ENCODE measurements around the gene SYCP2L. TPM values are rescaled to one million over a fixed set of nuclear protein-coding genes. Genes with fewer than 3 reads are reported as not detected.

The SYCP2L gene
- total RNA-seq, 1 donor from 2014 or later: 0.32 TPM

- Histone ChIP-seq H3K9me3 (peaks cover 0 to 6% of the 10 kb centered on the region in 2 donors), H3K27me3 (no peaks in the 10 kb centered on the region), H3K4me3 (no peak overlapping the region), H3K36me3 (no peaks in the 10 kb centered on the region), H3K4me1 (no peaks in the 10 kb centered on the region), H3K27ac (no peak overlapping the region)
- intact Hi-C loops (cut with DNase I): loop anchor here (5.0 to 10.0 kb wide), 3 partner anchors 116 to 626 kb away; no protein-coding TSS in a partner anchor
- peak in 1 of 3 experiments; percentile 25 for TF ChIP-seq CTCF (IDR thresholded peaks at IDR 0.05)
- no peak for DNase-seq (ENCODE audit: low spot score in 2 of 2)
These were observed 64.9 kb downstream of the SYCP2L start for GRCh38 chr6:10951675-10952282.

GRCh38 chr6:10954590-10955010, 67.7 kb downstream of the SYCP2L start:
- no peaks in the 10 kb centered on the region for H3K4me1 ChIP-seq
- peak; percentile 11 to 34 (median 14) for TF ChIP-seq CTCF (IDR thresholded peaks at IDR 0.05)
- intact Hi-C loops (cut with DNase I): loop anchor here (5.0 to 10.0 kb wide), 3 partner anchors 113 to 623 kb away; no protein-coding TSS in a partner anchor
- peak in 1 of 2 donors; percentile 68 for DNase-seq (ENCODE audit: low spot score in 2 of 2)
- no peaks in the 10 kb centered on the region for H3K27me3 ChIP-seq
- no peaks in the 10 kb centered on the region for H3K36me3 ChIP-seq
- H3K4me3 ChIP-seq: no peak overlapping the region
- no peak overlapping the region for H3K27ac ChIP-seq
- H3K9me3 ChIP-seq: no peaks in the 10 kb centered on the region

- H3K9me3 ChIP-seq: no peaks in the 10 kb centered on the region
- intact Hi-C loops (cut with DNase I): loop anchor here (10.0 kb wide), 1 partner anchor 538 kb away; no protein-coding TSS in a partner anchor
- TF ChIP-seq CTCF (IDR thresholded peaks at IDR 0.05): no peak
- DNase-seq (ENCODE audit: low spot score in 2 of 2): no peak
- H3K27ac ChIP-seq: no peak overlapping the region
- H3K4me3 ChIP-seq: no peak overlapping the region
- H3K36me3 ChIP-seq: no peaks in the 10 kb centered on the region
- no peaks in the 10 kb centered on the region for H3K4me1 ChIP-seq
- H3K27me3 ChIP-seq: no peaks in the 10 kb centered on the region
These were observed 69.9 kb downstream of the SYCP2L start for GRCh38 chr6:10956776-10957175.

- Histone ChIP-seq H3K27me3 (no peaks in the 10 kb centered on the region), H3K36me3 (no peaks in the 10 kb centered on the region), H3K9me3 (no peaks in the 10 kb centered on the region), H3K4me1 (no peaks in the 10 kb centered on the region), H3K27ac (no peak overlapping the region), H3K4me3 (no peak overlapping the region)
- intact Hi-C loops (cut with DNase I): loop anchor here (10.0 kb wide), 1 partner anchor 537 kb away; no protein-coding TSS in a partner anchor
- no peak for DNase-seq (ENCODE audit: low spot score in 2 of 2)
- no peak for TF ChIP-seq CTCF (IDR thresholded peaks at IDR 0.05)
These were observed 70.6 kb downstream of the SYCP2L start for GRCh38 chr6:10957414-10957886.

GRCh38 chr6:10960171-10960570, 73.3 kb downstream of the SYCP2L start:
- intact Hi-C loops (cut with DNase I): no loop called here
- H3K9me3 ChIP-seq: no peaks in the 10 kb centered on the region
- no peaks in the 10 kb centered on the region for H3K4me1 ChIP-seq
- no peak overlapping the region for H3K4me3 ChIP-seq
- no peak for DNase-seq (ENCODE audit: low spot score in 2 of 2)
- no peak for TF ChIP-seq CTCF (IDR thresholded peaks at IDR 0.05)
- H3K27me3 ChIP-seq: no peaks in the 10 kb centered on the region
- H3K36me3 ChIP-seq: no peaks in the 10 kb centered on the region
- no peak overlapping the region for H3K27ac ChIP-seq

Data from ascending aorta (tissue), 2 donors.